Uterus (tissue), 2 donors: ENCODE measurements around the gene CD300C.

Experiments used
- CTCF ChIP-seq, 4 experiments: fragments of 200-600 bp in 2 of 4; fragments of 450-650 bp in 2 of 4; sonication (generic) in 2 of 4; IDR thresholded peaks; one replicate each; pipeline ENCODE4 v1.5.1; 2016 to 2019; ENCODE audit warnings: antibody characterized with exemption in 4 of 4, mild to moderate bottlenecking in 2 of 4, moderate library complexity in 1 of 4
- POLR2A ChIP-seq, 2 donors: fragments of 450-650 bp; IDR thresholded peaks; one replicate each; pipeline ENCODE4 v1.6.1; 2016; ENCODE audit warnings: antibody characterized with exemption in 2 of 2, mild to moderate bottlenecking in 1 of 2, moderate library complexity in 1 of 2

- TF ChIP-seq CTCF (IDR thresholded peaks at IDR 0.05), result no peak
- TF ChIP-seq POLR2A (IDR thresholded peaks at IDR 0.05), result no peak
These were observed 15.7 kb upstream of the CD300C start for GRCh38 chr17:74561586-74561985.
